ENCODE measurements around the gene RAB30. TPM values are rescaled to one million over a fixed set of nuclear protein-coding genes. Genes with fewer than 3 reads are reported as not detected.
"Not testable (repeated sequence)": the region's sequence is repeated elsewhere in the genome, so short reads cannot be mapped to it uniquely, and the experiment has no call there.

RAB30 gene
- total RNA-seq, 1 donor from 2014 or later, result 73.8 TPM

GRCh38 chr11:83012168-83013067 lies 59.3 kb downstream of the RAB30 start:
- H3K27ac Mint-ChIP-seq (ENCODE audit: unreplicated experiment), result peak overlapping the region; percentile 57
- DNase-seq (ENCODE audit: extremely low spot score, unreplicated experiment), result no peak
- no peaks in the 10 kb centered on the region for H3K9me3 Mint-ChIP-seq (ENCODE audit: unreplicated experiment)
- no peaks in the 10 kb centered on the region for H3K27me3 Mint-ChIP-seq (ENCODE audit: unreplicated experiment)
- H3K4me1 Mint-ChIP-seq (ENCODE audit: unreplicated experiment), result peaks cover 75% of the 10 kb centered on the region
- H3K36me3 Mint-ChIP-seq (ENCODE audit: unreplicated experiment), result peaks cover 17% of the 10 kb centered on the region
- no peak overlapping the region for H3K4me3 Mint-ChIP-seq (ENCODE audit: unreplicated experiment)
- TF ChIP-seq CTCF (IDR thresholded peaks at IDR 0.05), result no peak

GRCh38 chr11:83011333-83012167 lies 60.1 kb downstream of the RAB30 start:
- peak overlapping the region; percentile 82 for H3K27ac Mint-ChIP-seq (ENCODE audit: unreplicated experiment)
- H3K4me3 Mint-ChIP-seq (ENCODE audit: unreplicated experiment), result no peak overlapping the region
- peaks cover 83% of the 10 kb centered on the region for H3K4me1 Mint-ChIP-seq (ENCODE audit: unreplicated experiment)
- H3K36me3 Mint-ChIP-seq (ENCODE audit: unreplicated experiment), result peaks cover 14% of the 10 kb centered on the region
- H3K27me3 Mint-ChIP-seq (ENCODE audit: unreplicated experiment), result no peaks in the 10 kb centered on the region
- no peak for TF ChIP-seq CTCF (IDR thresholded peaks at IDR 0.05)
- H3K9me3 Mint-ChIP-seq (ENCODE audit: unreplicated experiment), result no peaks in the 10 kb centered on the region
- no peak for DNase-seq (ENCODE audit: extremely low spot score, unreplicated experiment)

- no peaks in the 10 kb centered on the region for H3K9me3 Mint-ChIP-seq (ENCODE audit: unreplicated experiment)
- TF ChIP-seq CTCF (IDR thresholded peaks at IDR 0.05), result no peak
- peaks cover 11% of the 10 kb centered on the region for H3K36me3 Mint-ChIP-seq (ENCODE audit: unreplicated experiment)
- no peak overlapping the region for H3K4me3 Mint-ChIP-seq (ENCODE audit: unreplicated experiment)
- no peaks in the 10 kb centered on the region for H3K27me3 Mint-ChIP-seq (ENCODE audit: unreplicated experiment)
- peak overlapping the region; percentile 43 for H3K27ac Mint-ChIP-seq (ENCODE audit: unreplicated experiment)
- no peak for DNase-seq (ENCODE audit: extremely low spot score, unreplicated experiment)
- H3K4me1 Mint-ChIP-seq (ENCODE audit: unreplicated experiment), result peaks cover 84% of the 10 kb centered on the region
These were observed 61.7 kb downstream of the RAB30 start for GRCh38 chr11:83009999-83010398.

GRCh38 chr11:83009136-83009535 lies 62.6 kb downstream of the RAB30 start:
- not testable (repeated sequence) for DNase-seq (ENCODE audit: extremely low spot score, unreplicated experiment); H3K27ac Mint-ChIP-seq (ENCODE audit: unreplicated experiment); H3K9me3 Mint-ChIP-seq (ENCODE audit: unreplicated experiment); H3K27me3 Mint-ChIP-seq (ENCODE audit: unreplicated experiment); H3K4me3 Mint-ChIP-seq (ENCODE audit: unreplicated experiment)
- peaks cover 75% of the 10 kb centered on the region for H3K4me1 Mint-ChIP-seq (ENCODE audit: unreplicated experiment)
- peaks cover 14% of the 10 kb centered on the region for H3K36me3 Mint-ChIP-seq (ENCODE audit: unreplicated experiment)

- no peak for DNase-seq (ENCODE audit: extremely low spot score, unreplicated experiment)
- no peak overlapping the region for H3K4me3 Mint-ChIP-seq (ENCODE audit: unreplicated experiment)
- H3K9me3 Mint-ChIP-seq (ENCODE audit: unreplicated experiment), result no peaks in the 10 kb centered on the region
- H3K4me1 Mint-ChIP-seq (ENCODE audit: unreplicated experiment), result peaks cover 69% of the 10 kb centered on the region
- peak overlapping the region; percentile 34 for H3K27ac Mint-ChIP-seq (ENCODE audit: unreplicated experiment)
- H3K27me3 Mint-ChIP-seq (ENCODE audit: unreplicated experiment), result no peaks in the 10 kb centered on the region
- peaks cover 14% of the 10 kb centered on the region for H3K36me3 Mint-ChIP-seq (ENCODE audit: unreplicated experiment)
- no peak for TF ChIP-seq CTCF (IDR thresholded peaks at IDR 0.05)
These were observed 63.1 kb downstream of the RAB30 start for GRCh38 chr11:83008581-83008923.
